HG02678 (cell line): ENCODE data around the gene PXMP2.

Experiments used
- ATAC-seq: cut with Tn5 transposase; IDR thresholded peaks from one replicate; pipeline ENCODE4 v1.9.1; 2021; ENCODE audit warnings: mild to moderate bottlenecking, moderate library complexity; ENCODE audit not compliant: unreplicated experiment

Gene PXMP2

GRCh38 chr12:132719954-132720324 lies 32.6 kb downstream of the PXMP2 start:
- ATAC-seq, result no peak

- ATAC-seq, result no peak
Measured at GRCh38 chr12:132720606-132721345, 33.4 kb downstream of the PXMP2 start.

- no peak for ATAC-seq
Measured at GRCh38 chr12:132723015-132723763, 35.8 kb downstream of the PXMP2 start.

DNA sequence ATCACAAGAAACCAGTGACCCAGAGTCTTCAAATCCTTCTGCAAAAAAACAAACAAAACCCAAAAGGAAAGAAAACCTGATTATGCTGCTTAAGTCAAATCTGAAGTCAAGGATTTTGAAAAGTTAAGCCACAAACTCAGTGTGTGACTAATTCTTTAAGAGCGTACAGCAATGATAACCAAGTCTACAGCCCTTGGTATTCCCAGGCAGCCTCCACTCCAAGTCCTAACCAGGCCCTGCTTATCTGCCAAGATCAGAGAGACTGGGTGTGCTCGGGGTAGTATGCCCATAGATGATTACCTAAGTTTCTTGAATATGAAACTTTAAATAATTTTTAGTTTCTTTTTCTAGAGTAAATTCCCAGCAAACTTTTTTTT lies 36.4 kb downstream of the PXMP2 start:
- no peak for ATAC-seq

GRCh38 chr12:132724506-132725241 lies 37.3 kb downstream of the PXMP2 start:
- no peak for ATAC-seq

DNA sequence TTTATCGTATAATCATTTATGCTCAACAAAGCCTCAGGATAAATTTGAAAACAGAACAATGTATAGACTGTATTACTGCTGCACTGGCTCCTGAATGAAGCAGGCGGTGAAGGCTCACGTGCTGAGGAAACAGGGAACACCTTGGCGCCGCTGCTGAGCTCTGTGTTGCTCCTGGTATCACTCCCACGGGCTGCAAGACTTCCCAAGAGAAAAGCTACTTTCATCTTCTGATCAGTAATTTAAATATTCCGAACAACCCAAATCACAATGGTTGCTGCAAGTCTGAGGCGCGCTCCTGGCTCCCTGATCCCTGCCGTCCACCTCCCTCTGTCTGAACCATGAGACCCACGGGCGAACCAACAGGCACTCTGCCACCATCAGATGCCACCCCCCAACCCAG lies 39.0 kb downstream of the PXMP2 start:
- ATAC-seq, result no peak

GRCh38 chr12:132727091-132727794 lies 39.9 kb downstream of the PXMP2 start:
- no peak for ATAC-seq

GRCh38 chr12:132728502-132728901 lies 41.1 kb downstream of the PXMP2 start:
- no peak for ATAC-seq

DNA sequence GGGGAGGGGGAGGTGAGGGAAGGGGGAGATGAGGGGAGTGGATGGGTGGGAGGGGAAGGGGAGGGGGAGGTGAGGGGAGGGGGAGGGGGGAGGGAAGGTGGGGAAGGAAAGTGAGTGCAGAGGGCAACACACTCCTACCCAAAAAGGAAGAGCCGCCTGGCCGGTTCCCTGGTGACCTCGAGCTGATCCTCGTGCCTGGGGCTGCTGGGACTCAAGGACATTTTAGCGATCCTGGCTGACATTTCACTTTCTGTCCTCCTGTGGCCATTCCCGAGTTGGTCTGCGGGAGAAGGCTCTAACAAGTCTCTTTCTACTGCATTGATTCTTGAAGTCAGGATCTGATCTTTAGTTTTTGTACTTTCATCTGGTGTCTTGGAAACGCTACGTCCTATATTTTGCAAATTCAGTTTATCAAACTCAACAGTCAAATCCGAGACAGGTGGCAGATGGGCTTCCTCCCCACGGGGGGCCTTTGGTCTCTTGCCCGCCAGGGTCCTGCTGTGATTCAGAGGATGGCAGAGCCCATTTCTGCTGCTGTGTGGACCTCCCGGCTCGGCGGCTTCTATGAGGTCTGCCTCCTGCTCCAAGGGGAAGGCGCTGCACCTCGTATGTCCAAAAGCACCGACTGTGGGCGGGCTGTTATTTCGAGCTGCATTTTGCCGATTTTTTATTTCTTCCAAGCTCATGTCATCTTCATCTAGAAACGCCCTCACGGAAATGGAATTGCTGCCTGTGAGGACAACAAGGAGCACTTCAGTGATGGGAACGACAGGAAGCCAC lies 42.3 kb downstream of the PXMP2 start:
- no peak for ATAC-seq

DNA sequence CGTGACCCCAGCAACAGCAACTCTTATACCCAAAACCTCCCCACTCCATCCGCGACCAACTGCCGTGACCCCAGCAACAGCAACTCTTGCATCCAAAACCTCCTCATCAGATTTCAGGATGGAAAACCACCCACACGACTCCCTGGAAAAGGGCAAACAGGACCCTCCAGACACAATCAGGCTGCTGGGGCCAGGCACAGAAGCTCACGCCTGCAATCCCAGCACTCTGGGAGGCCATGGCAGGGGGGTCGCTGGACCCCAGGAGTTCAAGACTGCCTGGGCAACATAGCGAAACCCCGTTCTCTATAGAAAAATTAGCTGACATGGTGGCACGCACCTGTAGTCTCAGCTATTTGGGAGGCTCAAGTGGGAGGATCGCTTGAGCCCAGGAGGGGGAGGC lies 43.0 kb downstream of the PXMP2 start:
- no peak for ATAC-seq

DNA sequence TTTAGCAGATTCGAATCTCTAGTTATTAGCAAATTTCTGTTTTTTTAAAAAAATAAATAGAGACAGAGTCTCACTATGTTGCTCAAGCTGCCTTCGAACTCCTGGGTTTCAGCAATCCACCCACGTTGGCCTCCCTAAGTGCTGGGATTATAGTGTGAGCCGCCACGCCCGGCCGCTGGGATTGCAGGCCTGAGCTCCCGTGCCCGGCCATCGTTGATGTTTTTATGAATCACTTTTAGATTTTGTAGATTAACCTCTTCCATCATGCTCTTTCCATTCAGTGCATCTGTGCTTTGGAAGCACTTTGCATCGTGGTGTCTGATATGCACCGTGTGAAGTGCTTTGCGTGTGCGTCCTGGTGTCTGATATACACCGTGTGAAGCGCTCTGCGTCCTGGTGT lies 44.2 kb downstream of the PXMP2 start:
- no peak for ATAC-seq

GRCh38 chr12:132734206-132734605 lies 46.8 kb downstream of the PXMP2 start:
- no peak for ATAC-seq

DNA sequence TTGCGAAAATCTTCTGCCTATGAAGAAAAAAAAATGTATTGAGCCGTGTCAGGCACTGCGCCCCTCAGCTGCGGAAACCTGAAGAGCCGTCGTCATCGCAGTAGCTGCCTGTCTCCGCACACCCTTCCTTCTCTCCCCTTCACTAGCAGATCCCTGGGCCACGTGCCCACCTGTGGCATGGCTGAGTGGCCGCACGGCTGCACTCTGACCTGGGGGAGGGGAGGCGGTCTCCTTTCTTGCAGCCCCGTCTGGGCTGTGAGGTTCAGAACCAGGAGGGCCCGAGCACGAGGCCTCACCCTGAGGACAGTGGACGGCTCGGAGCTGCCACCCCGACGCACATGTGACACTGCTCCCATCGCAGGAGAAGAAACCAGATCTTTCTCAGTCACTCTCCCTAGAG lies 48.1 kb downstream of the PXMP2 start:
- ATAC-seq, result no peak

DNA sequence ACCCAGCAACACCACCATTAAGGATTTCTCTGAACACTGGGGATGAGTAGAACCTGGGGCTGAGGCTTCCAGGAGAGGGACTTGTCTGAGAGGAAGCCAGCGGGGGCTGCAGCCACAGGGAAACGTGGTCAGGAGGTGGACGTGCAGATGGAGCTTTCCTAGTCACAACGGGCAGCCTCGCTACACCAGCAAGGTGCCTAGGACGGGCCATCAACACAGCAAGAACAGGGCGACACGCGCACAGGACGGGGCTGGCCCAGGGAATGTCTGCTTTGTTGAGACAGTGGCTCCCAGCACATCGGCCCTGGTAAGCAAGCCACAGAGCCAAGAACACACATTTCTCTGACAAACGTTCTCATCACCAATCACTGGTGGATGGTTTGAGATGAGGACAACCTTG lies 49.0 kb downstream of the PXMP2 start:
- ATAC-seq, result no peak

DNA sequence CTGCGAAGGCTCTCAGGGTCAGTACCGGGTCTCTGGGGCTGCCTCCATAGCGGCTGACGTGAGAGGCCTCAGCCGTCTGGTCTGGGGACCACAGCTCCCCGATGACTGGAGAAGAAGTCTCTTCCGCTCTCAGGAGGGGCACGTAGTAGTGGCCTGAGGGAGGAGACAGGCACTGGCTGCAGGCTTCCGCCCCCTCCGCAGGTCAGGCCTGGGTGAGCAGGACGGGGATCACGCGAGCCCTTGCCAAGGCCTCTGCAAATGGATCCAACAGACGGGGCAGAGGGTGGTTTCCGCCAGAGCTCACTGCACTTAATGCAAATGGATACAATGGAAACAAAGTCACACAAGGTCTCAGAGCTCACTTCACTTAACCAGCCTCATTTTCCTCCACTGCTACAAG lies 49.5 kb downstream of the PXMP2 start:
- ATAC-seq, result no peak

GRCh38 chr12:132739600-132740312 lies 52.4 kb downstream of the PXMP2 start:
- ATAC-seq, result no peak

GRCh38 chr12:132740313-132740646 lies 52.9 kb downstream of the PXMP2 start:
- ATAC-seq, result no peak

GRCh38 chr12:132740652-132741051 lies 53.3 kb downstream of the PXMP2 start:
- no peak for ATAC-seq

- ATAC-seq, result no peak
Measured at GRCh38 chr12:132741620-132742019, 54.2 kb downstream of the PXMP2 start.

- ATAC-seq, result no peak
Measured at GRCh38 chr12:132743831-132744230, 56.4 kb downstream of the PXMP2 start.
